ENCODE measurements around the gene BPIFB2.

- TF ChIP-seq POLR2A (IDR thresholded peaks at IDR 0.05) (no peak), CTCF (IDR thresholded peaks at IDR 0.05) (no peak)
Observed at GRCh38 chr20:33010674-33011449, 3.4 kb downstream of the BPIFB2 start.
